HepG2 (cell line): ENCODE measurements around the gene GSTCD. TPM values are rescaled to one million over a fixed set of nuclear protein-coding genes. Genes with fewer than 3 reads are reported as not detected.

Source experiments
- EED ChIP-seq: sonication (generic); formaldehyde crosslinking; IDR thresholded peaks from 2 replicates; pipeline ENCODE4 v1.5.0; 2020; ENCODE audit warnings: mild to moderate bottlenecking, missing genetic modification reagents
- GMEB2 ChIP-seq: IDR thresholded peaks from 2 replicates; pipeline ENCODE4 v1.6.1; 2016; ENCODE audit warnings: missing biosample characterization, missing genetic modification reagents, low read depth
- MAFK ChIP-seq, 2 experiments: IDR thresholded peaks in 1 of 2; conservative IDR thresholded peaks in 1 of 2; 2 replicates each; pipeline ENCODE4 v1.6.1; 2011; ENCODE audit warnings: improper control_type of control experiment in 2 of 2, low read length in 2 of 2
- NFYC ChIP-seq: IDR thresholded peaks from 2 replicates; pipeline ENCODE4 v1.6.1; 2016; ENCODE audit warnings: missing genetic modification reagents, missing compliant biosample characterization
- SIN3B ChIP-seq: fragments of 150-350 bp; IDR thresholded peaks from 2 replicates; pipeline ENCODE4 v1.6.1; 2014; ENCODE audit warnings: low read length
- SRSF4 ChIP-seq: fragments of 200-400 bp; formaldehyde crosslinking; IDR thresholded peaks from one replicate; pipeline ENCODE4 v1.6.1; 2018; ENCODE audit warnings: mild to moderate bottlenecking, low read depth, low read length, moderate library complexity; ENCODE audit not compliant: poor library complexity, severe bottlenecking
- TGIF2 ChIP-seq: IDR thresholded peaks from 2 replicates; pipeline ENCODE4 v1.6.1; 2016; ENCODE audit warnings: control low read depth, missing compliant biosample characterization
- ZNF543 ChIP-seq: sonication (generic); formaldehyde crosslinking; IDR thresholded peaks from 2 replicates; pipeline ENCODE4 v1.4.0; 2020; ENCODE audit warnings: mild to moderate bottlenecking, missing genetic modification reagents
- ZNF557 ChIP-seq: sonication (generic); formaldehyde crosslinking; IDR thresholded peaks from 2 replicates; pipeline ENCODE4 v1.4.0; 2020; ENCODE audit warnings: missing genetic modification reagents
- ZNF776 ChIP-seq: sonication (generic); formaldehyde crosslinking; IDR thresholded peaks from 2 replicates; pipeline ENCODE4 v1.4.0; 2020; ENCODE audit warnings: mild to moderate bottlenecking, missing genetic modification reagents
- ZNF788 ChIP-seq: sonication (generic); formaldehyde crosslinking; IDR thresholded peaks from 2 replicates; pipeline ENCODE4 v1.5.0; 2020; ENCODE audit warnings: mild to moderate bottlenecking, missing genetic modification reagents, borderline replicate concordance
- polyA plus RNA-seq, 8 experiments: library from polyadenylated mRNA; depleted of rRNA in 3 of 8; stranded (reverse) in 7 of 8; unstranded in 1 of 8; fragments of >200 nt; fragmentation: Illumina TruSeq in 4 of 8; extraction: Trizol in 4 of 8; gene quantifications; 2 replicates each; pipeline versions ENCODE4 v1.2.1 to v1.2.3, GENCODE V29; 2011 to 2016; ENCODE audit warnings: low read depth in 4 of 8, missing spikeins in 1 of 8, mixed read lengths in 1 of 8; ENCODE audit not compliant: insufficient read depth in 1 of 8
- total RNA-seq, 5 experiments: library from RNA; depleted of rRNA; stranded (reverse); fragments of >200 nt; fragmentation: Illumina TruSeq; extraction: Trizol; gene quantifications; 2 replicates each; pipeline ENCODE4 v1.2.3, GENCODE V29; 2016; ENCODE audit warnings: low read depth in 1 of 5
- TF ChIP-seq, protein P1 (sequence below): sonication (generic); formaldehyde crosslinking; IDR thresholded peaks from 2 replicates; pipeline ENCODE4 v1.4.0; 2020; ENCODE audit warnings: mild to moderate bottlenecking, missing genetic modification reagents, borderline replicate concordance
- TF ChIP-seq, protein P2 (sequence below): IDR thresholded peaks from 2 replicates; pipeline ENCODE4 v1.6.1; 2016; ENCODE audit warnings: mild to moderate bottlenecking, missing biosample characterization, missing genetic modification reagents
- TF ChIP-seq, protein P3 (sequence below): sonication (generic); formaldehyde crosslinking; IDR thresholded peaks from 2 replicates; pipeline ENCODE4 v1.9.0; 2021; ENCODE audit warnings: mild to moderate bottlenecking, missing genetic modification reagents

Gene GSTCD
- total and polyA plus RNA-seq, 2 of the 13 experiments (the other 11 are each of a cell fraction or from before 2014, with no cell fraction given), result 7.9 to 30.8 TPM

GRCh38 chr4:105708181-105709080 lies at the start of gene GSTCD, which contains the start of gene INTS12 (continued):
- TF ChIP-seq, protein P1, sequence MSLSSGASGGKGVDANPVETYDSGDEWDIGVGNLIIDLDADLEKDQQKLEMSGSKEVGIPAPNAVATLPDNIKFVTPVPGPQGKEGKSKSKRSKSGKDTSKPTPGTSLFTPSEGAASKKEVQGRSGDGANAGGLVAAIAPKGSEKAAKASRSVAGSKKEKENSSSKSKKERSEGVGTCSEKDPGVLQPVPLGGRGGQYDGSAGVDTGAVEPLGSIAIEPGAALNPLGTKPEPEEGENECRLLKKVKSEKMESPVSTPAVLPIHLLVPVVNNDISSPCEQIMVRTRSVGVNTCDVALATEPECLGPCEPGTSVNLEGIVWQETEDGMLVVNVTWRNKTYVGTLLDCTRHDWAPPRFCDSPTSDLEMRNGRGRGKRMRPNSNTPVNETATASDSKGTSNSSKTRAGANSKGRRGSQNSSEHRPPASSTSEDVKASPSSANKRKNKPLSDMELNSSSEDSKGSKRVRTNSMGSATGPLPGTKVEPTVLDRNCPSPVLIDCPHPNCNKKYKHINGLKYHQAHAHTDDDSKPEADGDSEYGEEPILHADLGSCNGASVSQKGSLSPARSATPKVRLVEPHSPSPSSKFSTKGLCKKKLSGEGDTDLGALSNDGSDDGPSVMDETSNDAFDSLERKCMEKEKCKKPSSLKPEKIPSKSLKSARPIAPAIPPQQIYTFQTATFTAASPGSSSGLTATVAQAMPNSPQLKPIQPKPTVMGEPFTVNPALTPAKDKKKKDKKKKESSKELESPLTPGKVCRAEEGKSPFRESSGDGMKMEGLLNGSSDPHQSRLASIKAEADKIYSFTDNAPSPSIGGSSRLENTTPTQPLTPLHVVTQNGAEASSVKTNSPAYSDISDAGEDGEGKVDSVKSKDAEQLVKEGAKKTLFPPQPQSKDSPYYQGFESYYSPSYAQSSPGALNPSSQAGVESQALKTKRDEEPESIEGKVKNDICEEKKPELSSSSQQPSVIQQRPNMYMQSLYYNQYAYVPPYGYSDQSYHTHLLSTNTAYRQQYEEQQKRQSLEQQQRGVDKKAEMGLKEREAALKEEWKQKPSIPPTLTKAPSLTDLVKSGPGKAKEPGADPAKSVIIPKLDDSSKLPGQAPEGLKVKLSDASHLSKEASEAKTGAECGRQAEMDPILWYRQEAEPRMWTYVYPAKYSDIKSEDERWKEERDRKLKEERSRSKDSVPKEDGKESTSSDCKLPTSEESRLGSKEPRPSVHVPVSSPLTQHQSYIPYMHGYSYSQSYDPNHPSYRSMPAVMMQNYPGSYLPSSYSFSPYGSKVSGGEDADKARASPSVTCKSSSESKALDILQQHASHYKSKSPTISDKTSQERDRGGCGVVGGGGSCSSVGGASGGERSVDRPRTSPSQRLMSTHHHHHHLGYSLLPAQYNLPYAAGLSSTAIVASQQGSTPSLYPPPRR (CRISPR knock-in tag), result peak; percentile 81; the same call in 1 of the 2 replicates
- TF ChIP-seq EED (CRISPR knock-in tag), result peak; percentile 75
- TF ChIP-seq TGIF2 (CRISPR knock-in tag), result peak; percentile 96
- peak; percentile 95 for TF ChIP-seq ZNF776 (CRISPR knock-in tag)
- TF ChIP-seq, protein P2, sequence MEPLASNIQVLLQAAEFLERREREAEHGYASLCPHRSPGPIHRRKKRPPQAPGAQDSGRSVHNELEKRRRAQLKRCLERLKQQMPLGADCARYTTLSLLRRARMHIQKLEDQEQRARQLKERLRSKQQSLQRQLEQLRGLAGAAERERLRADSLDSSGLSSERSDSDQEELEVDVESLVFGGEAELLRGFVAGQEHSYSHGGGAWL (CRISPR knock-in tag), result peak; percentile 94; the same call in 1 of the 2 replicates
- TF ChIP-seq ZNF788 (CRISPR knock-in tag), result peak; percentile 100
- no peak for TF ChIP-seq MAFK (conservative IDR thresholded peaks at IDR 0.05 in 1 of 2, IDR thresholded peaks at IDR 0.05 in 1 of 2; ENCODE audit: low read length in 2 of 2)
- TF ChIP-seq NFYC (CRISPR knock-in tag), result peak; percentile 52
- TF ChIP-seq ZNF557 (CRISPR knock-in tag), result no peak; the same call in 1 of the 2 replicates
- TF ChIP-seq SRSF4, result no peak
- TF ChIP-seq, protein P3, sequence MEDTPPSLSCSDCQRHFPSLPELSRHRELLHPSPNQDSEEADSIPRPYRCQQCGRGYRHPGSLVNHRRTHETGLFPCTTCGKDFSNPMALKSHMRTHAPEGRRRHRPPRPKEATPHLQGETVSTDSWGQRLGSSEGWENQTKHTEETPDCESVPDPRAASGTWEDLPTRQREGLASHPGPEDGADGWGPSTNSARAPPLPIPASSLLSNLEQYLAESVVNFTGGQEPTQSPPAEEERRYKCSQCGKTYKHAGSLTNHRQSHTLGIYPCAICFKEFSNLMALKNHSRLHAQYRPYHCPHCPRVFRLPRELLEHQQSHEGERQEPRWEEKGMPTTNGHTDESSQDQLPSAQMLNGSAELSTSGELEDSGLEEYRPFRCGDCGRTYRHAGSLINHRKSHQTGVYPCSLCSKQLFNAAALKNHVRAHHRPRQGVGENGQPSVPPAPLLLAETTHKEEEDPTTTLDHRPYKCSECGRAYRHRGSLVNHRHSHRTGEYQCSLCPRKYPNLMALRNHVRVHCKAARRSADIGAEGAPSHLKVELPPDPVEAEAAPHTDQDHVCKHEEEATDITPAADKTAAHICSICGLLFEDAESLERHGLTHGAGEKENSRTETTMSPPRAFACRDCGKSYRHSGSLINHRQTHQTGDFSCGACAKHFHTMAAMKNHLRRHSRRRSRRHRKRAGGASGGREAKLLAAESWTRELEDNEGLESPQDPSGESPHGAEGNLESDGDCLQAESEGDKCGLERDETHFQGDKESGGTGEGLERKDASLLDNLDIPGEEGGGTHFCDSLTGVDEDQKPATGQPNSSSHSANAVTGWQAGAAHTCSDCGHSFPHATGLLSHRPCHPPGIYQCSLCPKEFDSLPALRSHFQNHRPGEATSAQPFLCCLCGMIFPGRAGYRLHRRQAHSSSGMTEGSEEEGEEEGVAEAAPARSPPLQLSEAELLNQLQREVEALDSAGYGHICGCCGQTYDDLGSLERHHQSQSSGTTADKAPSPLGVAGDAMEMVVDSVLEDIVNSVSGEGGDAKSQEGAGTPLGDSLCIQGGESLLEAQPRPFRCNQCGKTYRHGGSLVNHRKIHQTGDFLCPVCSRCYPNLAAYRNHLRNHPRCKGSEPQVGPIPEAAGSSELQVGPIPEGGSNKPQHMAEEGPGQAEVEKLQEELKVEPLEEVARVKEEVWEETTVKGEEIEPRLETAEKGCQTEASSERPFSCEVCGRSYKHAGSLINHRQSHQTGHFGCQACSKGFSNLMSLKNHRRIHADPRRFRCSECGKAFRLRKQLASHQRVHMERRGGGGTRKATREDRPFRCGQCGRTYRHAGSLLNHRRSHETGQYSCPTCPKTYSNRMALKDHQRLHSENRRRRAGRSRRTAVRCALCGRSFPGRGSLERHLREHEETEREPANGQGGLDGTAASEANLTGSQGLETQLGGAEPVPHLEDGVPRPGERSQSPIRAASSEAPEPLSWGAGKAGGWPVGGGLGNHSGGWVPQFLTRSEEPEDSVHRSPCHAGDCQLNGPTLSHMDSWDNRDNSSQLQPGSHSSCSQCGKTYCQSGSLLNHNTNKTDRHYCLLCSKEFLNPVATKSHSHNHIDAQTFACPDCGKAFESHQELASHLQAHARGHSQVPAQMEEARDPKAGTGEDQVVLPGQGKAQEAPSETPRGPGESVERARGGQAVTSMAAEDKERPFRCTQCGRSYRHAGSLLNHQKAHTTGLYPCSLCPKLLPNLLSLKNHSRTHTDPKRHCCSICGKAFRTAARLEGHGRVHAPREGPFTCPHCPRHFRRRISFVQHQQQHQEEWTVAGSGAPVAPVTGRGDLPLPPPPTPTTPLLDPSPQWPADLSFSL (CRISPR knock-in tag), result no peak
- peak; percentile 97 for TF ChIP-seq ZNF543 (CRISPR knock-in tag)
- TF ChIP-seq GMEB2, result 0 out of 2 replicates have a peak, but pooled peaks have one; percentile 35
- TF ChIP-seq SIN3B, result peak; percentile 94
